ENCODE data around the gene TMPRSS9. TPM values are rescaled to one million over a fixed set of nuclear protein-coding genes. Genes with fewer than 3 reads are reported as not detected.

Gene TMPRSS9
- not detected in 2 replicates for total RNA-seq (2014; rRNA removed; shearing (Covaris generic))

DNA sequence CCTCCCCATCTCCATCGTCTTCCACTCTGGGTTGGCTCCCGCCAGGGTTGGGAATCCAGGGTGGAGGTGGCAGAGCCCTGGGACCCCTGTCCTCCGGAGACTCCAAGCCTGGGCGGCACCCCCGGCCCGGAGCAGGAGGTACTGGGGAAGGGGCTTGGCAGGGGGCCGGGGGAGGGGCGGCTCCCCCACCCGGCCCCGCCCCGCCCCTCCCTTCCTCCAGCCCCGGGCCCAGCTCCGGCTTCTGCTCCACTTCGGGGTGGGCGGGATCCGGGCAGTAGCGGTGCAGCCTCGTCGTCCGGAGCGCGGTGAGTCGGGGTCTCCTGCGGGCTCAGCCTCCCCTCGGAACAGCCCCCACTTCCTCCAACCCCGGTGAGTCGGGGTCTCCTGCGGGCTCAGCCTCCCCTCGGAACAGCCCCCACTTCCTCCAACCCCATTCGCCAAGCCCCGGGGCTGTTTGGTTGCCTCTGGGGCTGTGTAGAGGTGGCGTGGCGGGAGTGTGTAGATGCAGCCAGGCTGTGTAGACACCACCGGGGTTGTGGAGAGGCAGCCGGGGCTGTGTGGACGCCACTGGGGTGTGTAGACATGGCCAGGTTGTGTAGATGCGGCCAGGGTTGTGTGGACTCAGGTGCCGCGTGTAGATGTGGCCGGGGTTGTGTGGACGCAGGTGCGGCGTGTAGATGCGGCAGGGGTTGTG, at the start of gene TMPRSS9:
Gene TMPRSS9, plus strand, starts transcription at position 274 of the 694 bp plus-strand sequence. CDS start 29,521 bp downstream, outside the sequence.
- no peak for DNase-seq (ENCODE audit: low spot score)

DNA sequence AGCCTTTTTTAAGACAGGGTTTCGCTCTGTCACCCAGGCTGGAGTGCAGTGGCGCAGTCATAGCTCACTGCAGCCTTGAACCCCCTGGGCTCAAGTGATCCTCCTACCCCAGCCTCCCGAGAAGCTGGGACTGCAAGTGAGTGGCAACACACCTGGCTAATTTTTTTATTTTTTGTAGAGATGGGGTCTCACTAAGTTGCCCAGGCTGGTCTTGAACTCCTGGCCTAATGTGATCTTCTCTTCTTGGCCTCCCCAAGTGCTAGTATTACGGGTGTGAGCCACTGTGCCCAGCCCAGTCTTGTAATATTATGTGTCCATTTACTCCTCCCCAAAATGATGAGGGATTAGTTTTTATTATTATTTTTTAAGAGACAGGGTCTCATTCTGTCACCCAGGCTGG, 49.0 kb upstream of the TMPRSS9 start:
- DNase-seq (ENCODE audit: low spot score): no peak

DNA sequence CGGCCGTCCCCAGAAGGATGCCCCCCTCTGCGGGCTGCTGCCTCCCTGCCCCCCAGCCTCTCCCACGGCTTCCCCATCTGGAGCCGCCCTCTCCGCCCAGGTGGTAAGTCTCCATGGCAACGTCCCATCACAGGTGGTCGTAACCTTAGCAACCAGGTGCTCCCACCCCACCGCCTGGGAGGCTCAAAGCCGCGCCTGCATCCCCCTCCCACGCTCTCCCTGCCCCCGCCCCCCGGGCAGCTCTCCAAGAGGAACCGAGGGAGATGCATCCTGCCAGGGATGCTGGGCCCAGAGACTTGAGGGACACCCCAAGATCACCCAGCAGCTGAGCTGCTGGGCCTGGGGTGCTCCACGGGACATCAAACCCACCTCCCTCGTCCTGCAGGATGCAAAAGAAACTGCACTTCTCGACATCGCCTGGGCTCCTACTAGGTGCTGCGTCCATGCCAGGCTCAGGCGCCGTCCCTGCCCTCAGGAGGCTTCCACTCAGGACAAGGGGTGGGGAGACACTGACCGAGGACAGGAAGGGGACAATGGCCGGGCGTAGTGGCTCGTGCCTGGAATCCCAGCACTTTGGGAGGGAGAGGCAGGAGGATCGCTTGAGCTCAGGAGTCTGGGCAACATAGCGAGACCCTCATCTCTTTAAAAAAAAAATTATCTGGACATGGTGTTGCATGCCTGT, 47.1 kb upstream of the TMPRSS9 start:
- no peak for DNase-seq (ENCODE audit: low spot score)

DNA sequence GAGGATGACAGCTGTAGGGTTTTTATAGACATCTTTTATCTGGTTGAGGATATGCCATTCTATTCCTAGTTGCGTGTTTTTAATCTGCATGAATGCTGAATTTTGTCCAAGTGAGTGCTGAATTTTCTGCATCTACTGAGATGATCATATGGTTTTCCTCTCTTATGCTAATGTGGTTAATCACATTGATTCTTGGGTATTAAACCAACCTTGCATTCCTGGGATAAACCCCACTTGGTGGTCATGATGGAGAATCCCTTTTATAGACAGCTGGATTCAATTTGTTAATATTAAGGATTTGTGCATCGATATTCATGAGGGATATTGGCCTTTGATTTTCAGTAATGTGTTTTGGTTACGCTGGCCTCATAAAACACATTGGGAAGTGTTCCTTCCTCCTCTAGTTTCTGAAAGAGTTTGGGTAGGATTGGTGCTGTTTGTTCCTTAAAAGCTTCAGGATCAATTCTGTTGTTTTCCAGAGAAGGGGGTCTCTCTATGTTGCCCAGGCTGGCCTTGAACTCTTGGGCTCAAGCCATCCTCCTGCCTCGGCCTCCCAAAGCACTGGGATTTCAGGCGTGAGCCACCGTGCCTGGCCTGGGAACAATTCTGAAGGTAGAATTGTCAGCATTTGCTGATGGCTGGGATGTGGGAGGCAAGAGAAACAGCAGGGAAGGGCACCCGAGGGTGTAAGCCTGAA, 44.8 kb upstream of the TMPRSS9 start:
- DNase-seq (ENCODE audit: low spot score): no peak

DNA sequence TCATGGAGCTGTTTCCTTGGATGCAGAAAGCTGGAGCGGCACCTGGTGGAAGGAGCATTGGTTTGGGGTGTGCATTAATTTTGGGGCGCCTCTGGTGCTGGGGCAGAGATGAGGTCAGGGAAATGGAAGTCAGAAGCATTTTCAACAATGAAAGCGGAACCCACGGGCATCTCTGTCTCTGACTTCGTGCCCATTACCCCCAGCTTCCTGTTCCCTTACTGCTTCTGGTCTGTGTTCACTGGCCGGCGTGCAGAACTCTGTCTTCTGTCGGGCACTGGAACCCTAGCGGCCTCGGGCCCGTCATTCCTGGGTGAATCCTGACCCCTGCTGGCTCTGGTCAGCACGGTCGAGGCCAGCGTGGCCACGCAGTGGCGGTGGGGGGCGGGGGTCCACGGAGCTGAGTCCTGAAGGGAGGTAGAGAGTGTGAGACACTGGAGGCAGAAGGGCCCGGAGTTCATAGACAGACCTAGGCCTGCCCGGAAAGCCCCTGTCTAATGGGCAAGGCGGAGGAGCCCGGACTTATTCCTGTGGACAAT, 44.2 kb upstream of the TMPRSS9 start:
- no peak for DNase-seq (ENCODE audit: low spot score)

DNA sequence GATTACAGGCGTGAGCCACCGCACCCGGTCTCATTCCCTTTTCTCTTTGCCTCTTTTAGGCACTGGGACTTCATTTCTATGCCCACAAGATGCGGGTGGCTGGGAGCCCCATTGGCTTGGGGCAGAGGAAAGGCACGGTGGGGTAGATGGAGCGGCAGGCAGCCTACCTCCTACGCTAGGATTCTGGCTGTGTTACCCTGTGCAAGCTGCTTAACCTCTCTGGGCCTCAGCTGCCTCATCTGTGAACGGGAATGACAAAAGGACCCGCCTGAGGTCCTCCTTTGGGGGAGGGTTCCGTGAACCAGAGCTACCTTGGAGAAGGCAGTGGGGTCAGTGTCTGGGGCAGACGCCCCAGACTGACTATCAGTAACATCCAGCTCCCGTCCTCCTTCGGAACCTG, 42.8 kb upstream of the TMPRSS9 start:
- DNase-seq (ENCODE audit: low spot score): no peak

DNA sequence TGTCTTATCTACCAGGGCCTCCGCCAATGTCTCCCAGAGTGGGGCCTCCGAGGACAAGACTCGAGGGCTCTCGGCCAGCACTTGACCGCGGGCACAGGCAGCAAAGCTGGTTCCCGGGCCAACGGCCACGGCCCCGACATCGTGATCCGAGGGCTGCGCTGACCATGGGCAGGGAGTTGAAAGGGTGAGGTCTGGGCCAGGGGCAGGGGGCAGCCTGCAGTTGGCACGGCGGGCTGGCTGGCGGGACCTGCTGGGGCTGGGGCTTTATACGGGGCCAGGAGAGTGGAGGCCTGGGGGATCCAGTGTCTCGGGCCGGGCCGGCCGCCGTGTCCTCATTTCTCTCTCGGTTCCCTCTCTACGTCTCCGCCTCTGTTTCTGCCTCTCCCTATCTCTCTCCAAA, 42.3 kb upstream of the TMPRSS9 start:
- DNase-seq (ENCODE audit: low spot score): no peak

DNA sequence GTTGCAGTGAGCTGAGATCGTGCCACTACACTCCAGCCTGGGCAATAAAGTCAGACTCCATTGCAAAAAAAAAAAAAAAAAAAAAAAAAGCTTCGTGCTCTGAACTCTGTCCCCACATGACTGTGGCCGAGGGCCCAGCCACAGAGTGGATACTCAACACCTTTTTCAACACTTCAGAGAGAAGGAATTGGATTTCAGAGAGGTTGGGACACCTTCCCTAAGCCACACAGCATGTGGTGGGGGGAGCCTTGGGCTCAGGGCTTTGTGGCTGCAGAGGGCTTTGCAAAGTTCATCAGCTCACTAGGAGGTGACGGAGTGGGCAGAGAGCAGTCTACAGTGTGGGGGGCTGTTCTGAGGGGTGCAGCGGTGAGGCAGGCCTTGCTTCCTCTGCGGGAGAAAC, 41.1 kb upstream of the TMPRSS9 start:
- no peak for DNase-seq (ENCODE audit: low spot score)

DNA sequence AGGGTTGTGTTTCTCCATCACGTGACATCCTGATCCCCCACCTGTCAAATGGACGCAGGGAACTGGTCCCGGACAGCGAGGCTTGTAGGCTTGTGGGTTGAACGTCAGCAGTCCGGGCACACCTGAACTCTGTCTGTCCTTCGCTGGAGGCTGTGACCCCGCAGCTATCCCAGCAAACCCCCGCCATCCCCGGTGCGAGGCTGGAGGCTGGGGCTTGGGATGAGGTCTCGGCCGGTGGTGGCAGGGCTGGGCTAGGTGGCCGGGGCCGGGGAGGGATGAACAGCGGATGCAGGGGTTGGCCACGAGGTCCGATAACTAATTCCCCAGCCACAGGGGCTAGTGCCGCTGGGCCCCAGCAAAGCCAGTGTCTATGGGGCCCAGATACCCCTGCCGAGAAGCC, 40.5 kb upstream of the TMPRSS9 start:
- no peak for DNase-seq (ENCODE audit: low spot score)

DNA sequence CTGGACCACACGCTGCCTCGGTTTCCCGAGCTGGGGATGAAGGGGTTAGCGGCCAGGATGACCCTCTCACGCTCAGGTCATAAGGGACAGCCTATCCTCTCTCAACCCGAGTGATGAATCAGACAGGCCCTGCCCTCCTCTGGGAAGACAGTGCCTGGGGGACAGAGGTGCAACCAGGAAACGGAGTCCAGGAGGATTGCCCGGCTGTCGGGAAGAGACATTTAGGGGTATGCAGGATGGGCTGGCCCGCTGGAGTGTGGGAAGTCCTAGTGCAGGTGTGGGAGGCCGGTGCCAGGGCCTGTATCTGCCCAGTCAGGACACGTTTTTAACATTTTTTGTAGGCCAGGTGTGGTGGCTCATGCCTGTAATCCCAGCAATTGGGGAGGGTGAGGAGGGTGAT, 40.0 kb upstream of the TMPRSS9 start:
- DNase-seq (ENCODE audit: low spot score): no peak

DNA sequence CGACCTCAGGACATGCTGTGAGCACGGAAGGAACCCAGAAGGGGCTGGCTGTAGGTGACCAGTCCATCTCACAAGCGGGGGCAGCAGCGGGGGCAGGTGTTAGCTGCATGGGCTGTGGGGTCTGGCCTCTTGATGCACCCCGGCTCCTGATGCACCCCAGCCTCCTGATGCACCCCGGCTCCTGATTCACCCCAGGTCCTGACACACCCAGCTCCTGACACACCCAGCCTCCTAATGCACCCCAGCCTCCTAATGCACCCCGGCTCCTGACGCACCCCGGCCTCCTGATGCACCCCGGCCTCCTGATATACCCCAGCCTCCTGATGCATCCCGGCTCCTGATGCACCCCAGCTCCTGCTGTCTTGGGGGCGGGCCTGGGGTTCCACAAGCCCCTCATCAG, 39.1 kb upstream of the TMPRSS9 start:
- no peak for DNase-seq (ENCODE audit: low spot score)

DNA sequence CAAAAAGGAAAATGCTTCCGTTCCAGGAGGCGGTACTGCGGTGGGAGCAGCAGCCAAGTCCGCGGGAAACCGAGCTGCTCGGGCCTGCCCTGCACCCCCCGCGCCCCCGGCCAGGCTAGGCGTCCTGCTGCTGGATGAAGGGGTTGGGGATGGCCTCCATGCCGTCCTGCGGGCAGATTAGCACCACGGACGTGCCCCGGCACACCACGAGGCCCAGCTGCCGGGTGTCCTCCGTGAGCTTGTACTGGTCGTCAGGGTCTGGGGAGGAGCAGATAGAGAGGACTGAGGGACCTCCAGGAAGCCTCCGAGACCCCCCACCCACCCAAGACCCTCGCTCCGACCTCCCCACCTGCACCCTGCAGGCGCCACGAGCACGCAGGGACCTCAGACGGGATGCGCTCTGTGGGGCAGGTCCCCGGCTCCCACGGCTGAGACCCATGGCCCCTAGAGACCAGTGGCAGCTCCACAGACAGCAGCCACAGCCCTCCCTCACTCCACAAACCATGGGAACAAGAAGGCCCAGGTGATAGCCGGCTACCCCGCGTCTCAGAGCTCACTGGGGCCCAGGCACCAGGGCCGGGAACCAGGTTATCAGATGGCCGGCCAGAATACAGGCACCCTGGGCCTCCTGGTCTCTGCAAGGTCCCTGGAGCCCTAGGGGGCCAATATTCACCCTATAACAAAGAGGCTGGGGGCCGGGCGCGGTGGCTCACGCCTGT, 38.3 kb upstream of the TMPRSS9 start:
- DNase-seq (ENCODE audit: low spot score): no peak

DNA sequence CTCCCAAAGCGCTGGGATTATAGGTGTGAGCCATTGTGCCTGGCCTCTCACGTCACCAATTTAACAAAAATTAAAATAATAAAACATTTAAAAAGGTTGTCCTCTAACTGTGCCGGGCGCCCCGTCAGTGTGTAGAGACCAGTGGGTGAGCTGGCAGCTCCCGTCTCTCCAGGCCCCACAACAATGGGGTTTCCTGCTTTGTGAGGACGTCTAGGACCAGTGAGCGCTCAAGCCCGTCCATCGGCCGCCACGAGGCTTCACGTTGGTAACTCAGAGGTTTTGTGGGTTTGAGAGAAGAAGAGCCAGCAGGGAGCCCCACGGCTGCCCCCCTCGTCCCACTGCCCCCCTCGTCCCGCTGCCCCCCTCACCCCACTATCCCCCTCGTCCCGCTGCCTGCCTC, 36.4 kb upstream of the TMPRSS9 start:
- DNase-seq (ENCODE audit: low spot score): no peak

DNA sequence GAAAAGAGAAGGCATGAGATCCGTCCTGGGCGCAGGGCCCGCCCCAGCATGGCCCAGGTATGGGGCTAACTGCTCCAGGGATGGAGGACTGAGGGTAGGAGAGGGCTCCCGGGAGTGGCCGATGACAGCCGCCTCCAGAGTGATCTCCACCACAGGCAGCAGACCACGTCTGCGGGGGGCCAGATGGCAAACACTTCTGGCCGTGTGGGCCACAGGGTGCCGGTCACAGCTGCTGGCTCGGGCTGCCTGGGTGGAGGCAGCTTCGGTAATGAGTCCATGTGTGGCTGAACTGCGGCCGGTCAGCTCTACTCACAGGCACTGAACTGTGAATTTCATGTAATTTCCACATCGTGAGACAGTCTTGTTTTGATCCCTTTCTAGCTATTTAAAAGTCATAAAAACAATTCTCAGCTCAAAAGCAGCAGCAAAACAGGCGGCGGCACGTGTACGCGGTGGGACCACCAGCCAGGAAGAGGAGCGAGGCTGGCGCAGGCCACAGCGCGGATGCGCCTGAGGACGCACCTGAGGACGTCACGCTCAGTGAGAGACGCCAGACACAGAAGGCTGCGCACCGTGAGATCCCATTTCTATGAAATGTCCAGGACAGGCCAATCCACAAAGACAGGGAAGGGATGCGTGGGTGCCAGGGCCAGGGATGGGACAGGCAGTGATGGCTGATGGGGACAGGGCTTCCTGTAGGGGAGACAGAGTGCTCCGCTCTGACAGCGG, 35.7 kb upstream of the TMPRSS9 start:
- DNase-seq (ENCODE audit: low spot score): no peak

DNA sequence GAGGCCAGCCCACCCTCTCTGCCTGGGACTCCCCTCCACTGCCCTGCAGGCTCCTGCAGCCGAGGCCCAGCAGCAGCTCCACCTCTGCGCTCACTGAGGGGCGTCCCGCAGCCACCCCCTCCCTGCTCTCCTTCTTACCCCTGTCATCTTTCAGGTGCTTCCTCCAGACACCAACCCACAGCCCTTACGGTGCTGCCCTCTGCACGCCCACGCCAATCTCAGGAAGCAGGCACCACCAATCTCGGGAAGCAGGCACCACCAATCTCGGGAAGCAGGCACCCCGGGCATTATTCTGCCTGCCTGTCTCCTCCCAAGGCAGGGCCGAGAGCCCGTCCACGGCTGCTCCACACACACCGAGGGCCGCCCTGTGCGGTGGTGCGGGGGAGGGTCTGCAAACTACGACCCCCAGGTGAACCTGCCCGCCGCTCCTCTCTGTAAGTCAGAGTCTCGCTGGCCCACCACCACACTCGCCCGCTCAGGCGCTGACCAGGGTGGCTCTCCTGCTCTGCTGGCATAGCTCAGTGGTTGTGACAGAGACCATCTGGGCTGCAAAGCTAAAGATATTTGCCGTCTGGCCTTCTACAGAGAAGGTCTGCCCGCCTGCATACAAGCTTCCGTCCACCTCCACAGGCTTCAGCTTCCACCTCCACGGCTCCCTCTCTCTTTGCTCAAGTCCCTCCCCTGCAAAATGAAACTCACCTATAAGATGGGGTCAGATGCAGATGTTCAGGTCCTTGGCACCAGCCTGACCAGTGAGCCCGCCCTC, 34.6 kb upstream of the TMPRSS9 start:
- DNase-seq (ENCODE audit: low spot score): no peak

DNA sequence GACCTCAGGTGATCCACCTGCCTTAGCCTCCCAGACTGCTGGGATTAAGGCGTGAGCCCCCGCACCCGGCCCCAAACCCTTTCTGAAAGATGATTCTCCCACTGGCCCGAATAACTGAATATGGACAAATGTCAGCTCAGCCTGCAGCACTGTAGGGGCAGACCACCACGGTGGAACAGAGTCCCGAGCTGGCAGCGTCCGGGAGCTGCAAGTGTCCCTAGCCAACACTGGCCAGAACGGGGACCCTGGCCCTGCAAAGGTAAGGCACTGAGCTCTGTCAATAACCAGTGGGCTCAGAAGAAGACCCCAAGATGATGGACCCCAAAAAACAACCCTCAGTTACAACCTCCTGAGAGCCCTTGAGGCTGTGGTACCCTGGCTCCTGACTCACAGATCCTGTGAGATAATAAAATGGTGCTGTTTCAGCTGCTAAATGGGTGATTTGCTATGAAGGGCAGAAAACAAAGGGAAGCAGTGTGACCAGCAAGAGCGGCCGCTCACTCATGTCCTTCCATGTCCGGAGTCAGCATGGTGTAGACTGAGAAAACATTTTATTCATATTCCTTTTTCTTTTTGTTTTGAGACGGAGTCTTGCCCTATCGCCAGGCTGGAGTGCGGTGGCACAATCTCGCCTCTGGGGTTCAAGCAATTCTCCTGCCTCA, 33.2 kb upstream of the TMPRSS9 start:
- DNase-seq (ENCODE audit: low spot score): no peak

DNA sequence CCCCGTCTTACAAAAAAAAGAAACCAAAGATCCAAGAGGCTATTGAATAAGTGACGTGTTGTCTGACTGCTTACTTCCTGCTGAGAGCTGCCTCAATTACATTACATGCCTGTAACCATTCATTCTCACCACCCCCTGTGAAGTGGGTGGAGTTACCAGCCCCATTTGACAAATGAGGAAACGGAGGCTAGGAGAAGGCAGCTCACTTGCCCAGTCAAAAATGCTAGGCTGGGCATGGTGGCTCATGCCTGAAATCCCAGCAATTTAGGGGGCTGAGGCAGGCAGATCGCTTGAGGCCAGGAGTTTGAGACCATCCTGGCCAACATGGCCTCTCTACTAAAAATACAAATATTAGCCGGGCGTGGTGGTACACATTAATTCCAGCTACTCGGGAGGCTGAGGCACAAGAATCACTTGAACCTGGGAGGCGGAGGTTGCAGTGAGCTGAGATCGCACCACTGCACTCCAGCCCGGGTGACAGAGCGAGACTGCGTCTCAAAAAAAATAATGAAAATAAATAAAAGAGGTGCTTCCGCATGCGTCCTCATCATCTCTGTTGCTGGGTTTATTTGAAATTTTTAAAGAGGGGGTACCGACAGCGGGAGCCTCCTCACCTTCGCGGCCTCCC, 32.2 kb upstream of the TMPRSS9 start:
- DNase-seq (ENCODE audit: low spot score): peak; percentile 69

DNA sequence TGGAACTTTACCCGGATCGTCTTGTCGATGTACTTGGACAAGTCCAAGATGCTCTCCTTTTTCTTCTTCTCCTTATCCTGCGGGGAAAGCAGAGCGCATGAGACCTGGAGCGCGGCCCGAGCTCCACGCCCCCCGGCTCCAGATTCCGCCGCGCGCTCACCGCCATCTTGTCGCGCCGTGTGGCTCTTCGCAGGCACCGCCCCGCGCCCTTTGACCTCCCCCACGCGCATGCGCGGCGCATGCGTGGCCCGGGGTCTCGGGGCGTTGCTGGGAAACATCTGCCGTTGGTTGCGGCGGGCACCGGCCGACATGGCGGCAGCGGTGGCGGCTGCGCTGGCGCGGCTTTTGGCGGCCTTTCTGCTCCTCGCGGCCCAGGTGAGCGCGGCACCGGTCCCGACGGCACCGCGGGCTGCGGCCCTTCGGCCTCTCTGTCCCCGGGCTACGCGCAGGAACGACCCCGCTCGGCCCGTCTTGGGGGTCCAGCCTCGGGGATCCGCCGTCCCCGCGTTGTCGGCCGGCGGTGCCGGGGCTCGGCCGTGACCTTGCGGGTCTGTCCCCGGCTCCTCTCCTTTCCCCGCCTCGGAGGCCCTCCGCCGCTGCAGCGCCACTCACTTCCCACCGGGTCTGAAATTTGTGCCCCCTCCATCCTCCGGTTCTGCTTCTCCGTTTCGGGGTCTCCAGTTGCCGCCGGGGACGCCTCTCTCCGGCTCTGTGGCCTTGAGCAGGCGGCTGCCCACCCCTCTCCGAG, 31.5 kb upstream of the TMPRSS9 start, which contains the start of the genes LSM7 and SPPL2B:
Gene LSM7, minus strand, starts transcription at position 186 of the 748 bp plus-strand sequence. Its CDS starts 20 bp downstream, at position 166.
Gene SPPL2B, plus strand, starts transcription at position 284 of the 748 bp plus-strand sequence. Its CDS starts 26 bp downstream, at position 310.
- peak; percentile 79 for DNase-seq (ENCODE audit: low spot score)

DNA sequence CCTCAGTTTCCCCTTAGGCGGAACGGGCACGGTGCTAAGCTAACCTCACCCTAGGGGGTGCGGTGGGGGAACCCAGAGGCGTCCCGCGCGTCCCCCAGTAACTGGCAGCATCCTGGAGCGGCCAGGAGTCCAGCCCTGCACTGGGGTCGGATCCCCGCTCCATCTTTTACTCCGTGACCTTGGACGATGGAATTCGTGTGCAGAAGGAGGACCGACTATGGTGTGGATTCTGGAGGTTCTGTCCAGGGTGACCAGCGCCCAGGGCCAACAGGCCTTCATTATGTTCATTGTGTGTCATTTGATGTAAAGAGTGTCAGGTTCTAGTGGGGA, 31.0 kb upstream of the TMPRSS9 start:
- DNase-seq (ENCODE audit: low spot score): no peak
